HuH-7.5 (cell line): ENCODE results near the gene MAD1L1.

Source experiments
- DNase-seq: peaks from one replicate; pipeline ENCODE4 v3.0.0; 2011; ENCODE audit warnings: low spot score

MAD1L1 gene

GRCh38 chr7:1923409-1924257 is 309.1 kb downstream of the MAD1L1 start:
- no peak for DNase-seq

- no peak for DNase-seq
These were observed 309.9 kb downstream of the MAD1L1 start for GRCh38 chr7:1922870-1923236.

GRCh38 chr7:1922071-1922869 is 310.5 kb downstream of the MAD1L1 start:
- DNase-seq, result no peak

- no peak for DNase-seq
These were observed 311.9 kb downstream of the MAD1L1 start for GRCh38 chr7:1920881-1921280.

- DNase-seq, result no peak
These were observed 312.5 kb downstream of the MAD1L1 start for GRCh38 chr7:1920266-1920681.

- DNase-seq, result peak; percentile 62
These were observed 313.0 kb downstream of the MAD1L1 start for GRCh38 chr7:1919539-1920265.

GRCh38 chr7:1918881-1919525 is 313.7 kb downstream of the MAD1L1 start:
- no peak for DNase-seq

- no peak for DNase-seq
These were observed 314.6 kb downstream of the MAD1L1 start for GRCh38 chr7:1918063-1918645.

GRCh38 chr7:1917221-1918062 is 315.3 kb downstream of the MAD1L1 start:
- DNase-seq, result no peak

- no peak for DNase-seq
These were observed 316.2 kb downstream of the MAD1L1 start for GRCh38 chr7:1916601-1916970.

GRCh38 chr7:1915956-1916600 is 316.7 kb downstream of the MAD1L1 start:
- DNase-seq, result no peak

- no peak for DNase-seq
These were observed 317.4 kb downstream of the MAD1L1 start for GRCh38 chr7:1915326-1915725.

- no peak for DNase-seq
These were observed 318.0 kb downstream of the MAD1L1 start for GRCh38 chr7:1914743-1915142.

GRCh38 chr7:1914321-1914720 is 318.4 kb downstream of the MAD1L1 start:
- no peak for DNase-seq

- no peak for DNase-seq
These were observed 319.1 kb downstream of the MAD1L1 start for GRCh38 chr7:1913466-1914282.

- no peak for DNase-seq
These were observed 319.9 kb downstream of the MAD1L1 start for GRCh38 chr7:1912593-1913465.

GRCh38 chr7:1911571-1911970 is 321.2 kb downstream of the MAD1L1 start:
- no peak for DNase-seq

- no peak for DNase-seq
These were observed 321.9 kb downstream of the MAD1L1 start for GRCh38 chr7:1910827-1911226.
